ENCODE results near the gene CACNA2D2. TPM values are rescaled to one million over a fixed set of nuclear protein-coding genes. Genes with fewer than 3 reads are reported as not detected.

The CACNA2D2 gene
- 1.8 TPM for total RNA-seq

DNA sequence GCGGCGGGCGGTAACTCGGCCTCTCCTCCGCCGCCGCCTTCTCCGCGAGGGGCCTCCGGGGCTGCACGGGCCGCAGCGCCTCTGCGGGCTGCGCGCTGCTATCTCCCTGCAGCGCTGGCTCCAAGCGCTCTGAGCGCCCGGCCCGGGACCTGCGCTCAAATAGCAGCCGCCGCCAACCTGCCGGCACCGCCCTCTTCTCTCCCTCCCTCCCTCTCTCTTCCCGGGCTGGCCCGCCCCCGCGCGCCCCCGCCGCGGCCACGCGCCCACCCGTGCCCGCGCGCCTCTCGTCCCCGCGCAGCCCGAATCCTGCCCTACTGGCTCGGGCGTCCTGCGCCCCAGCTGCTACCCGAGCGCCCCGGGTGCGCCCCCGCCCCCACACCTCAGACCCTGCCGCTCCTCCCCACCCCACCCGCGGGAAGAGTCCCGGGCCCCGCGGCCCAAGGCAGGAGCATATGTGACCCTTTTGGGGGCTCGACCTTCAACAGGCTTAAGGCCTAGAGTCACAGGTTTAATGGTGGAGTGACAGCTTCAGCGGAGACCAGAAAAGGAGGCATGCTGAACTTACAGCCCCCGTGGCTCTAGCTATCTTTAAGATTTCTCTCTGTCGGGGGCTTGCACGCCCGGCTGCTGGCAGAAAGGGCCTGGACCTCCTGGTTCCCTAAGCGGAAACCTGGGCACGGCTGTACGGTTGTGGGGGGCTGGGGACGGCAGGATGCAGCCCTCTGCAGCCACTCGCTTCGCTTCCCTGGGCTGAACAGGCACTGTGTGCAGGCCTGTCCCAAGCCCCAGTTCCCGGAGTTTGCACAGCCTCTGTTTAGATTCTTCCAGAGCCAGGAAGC, at the start of gene CACNA2D2:
Gene CACNA2D2 (minus strand): TSS at position 131 of the 839 bp plus-strand sequence. CDS start 211 bp downstream, outside the sequence.
- ATAC-seq: peak; percentile 84
- intact Hi-C loops (cut with DNase I): no loop called here
- DNase-seq (ENCODE audit: low spot score): peak; percentile 74

- DNase-seq (ENCODE audit: low spot score) (no peak), ATAC-seq (no peak)
- intact Hi-C loops (cut with DNase I): no loop called here
Measured at GRCh38 chr3:50552598-50552997, 49.2 kb upstream of the CACNA2D2 start.

DNA sequence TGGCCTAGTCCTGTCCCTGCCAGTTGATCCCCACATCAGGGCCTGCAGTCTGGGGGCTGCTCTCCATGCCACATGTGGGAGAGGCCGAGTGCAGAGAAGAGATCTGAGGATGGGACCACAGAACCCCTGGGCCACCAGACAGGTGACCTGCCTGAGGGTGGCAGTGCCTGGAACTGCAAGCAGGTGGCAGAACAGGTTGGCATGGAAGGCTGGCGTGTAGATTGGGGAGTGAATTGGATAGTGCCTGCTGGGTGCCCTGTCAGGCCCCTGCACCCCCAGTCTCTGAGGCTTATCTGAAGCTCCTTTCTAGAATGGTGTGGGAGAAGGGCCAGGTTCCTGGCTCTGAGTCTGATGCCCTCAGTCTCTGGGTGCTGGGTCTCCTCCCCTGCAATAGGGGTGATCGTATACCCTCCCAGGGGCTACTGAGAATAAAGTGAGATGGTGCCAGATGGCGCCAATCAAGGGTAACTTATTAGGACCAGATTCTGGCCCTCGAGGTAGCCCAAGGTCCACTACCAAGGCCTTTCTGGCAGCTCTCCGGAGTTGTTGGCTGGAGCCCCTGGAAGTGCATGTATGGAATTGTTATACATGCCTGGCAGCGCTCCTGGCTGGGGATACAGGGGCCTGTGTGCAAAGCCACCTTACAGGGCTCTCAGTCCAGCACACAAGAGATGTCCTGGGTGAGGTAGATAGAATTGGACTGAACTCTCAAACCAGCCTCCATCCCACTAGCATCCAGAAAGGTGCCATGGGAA, 48.4 kb upstream of the CACNA2D2 start:
- DNase-seq (ENCODE audit: low spot score): no peak
- no peak for ATAC-seq

DNA sequence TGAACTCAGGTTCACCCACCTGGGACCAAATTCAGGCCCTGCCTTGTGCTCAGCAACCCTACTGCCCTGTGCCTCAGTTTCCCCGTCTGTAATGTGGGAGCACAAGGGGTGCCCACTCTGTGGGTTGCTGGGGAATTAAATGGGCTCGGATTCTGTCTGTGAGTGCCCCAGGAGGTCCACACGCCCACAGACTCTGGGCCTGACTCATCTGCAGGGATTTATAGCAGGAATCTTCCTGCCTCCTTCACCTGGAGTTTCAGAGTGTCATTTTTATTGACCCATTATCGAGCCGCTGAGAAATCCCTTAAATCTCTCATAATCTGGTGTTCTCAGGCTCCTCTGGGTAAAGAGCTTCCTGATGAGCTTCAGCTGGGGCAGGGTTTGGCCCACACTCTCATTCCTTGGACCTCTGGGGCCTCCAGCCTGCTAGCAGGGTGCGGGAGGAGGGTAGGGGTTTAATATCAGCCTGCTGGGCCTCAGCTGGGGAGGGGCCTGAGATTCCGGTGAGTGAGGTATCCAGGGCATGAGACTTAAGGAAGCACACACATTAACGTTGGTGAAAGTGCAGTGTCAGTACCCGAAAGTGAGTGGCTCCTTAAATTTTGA, 47.7 kb upstream of the CACNA2D2 start:
- DNase-seq (ENCODE audit: low spot score) (no peak), ATAC-seq (no peak)
- intact Hi-C loops (cut with DNase I): no loop called here

More for the DNA sequence above, 48.4 kb upstream of the CACNA2D2 start:
- intact Hi-C loops (cut with DNase I): no loop called here

DNA sequence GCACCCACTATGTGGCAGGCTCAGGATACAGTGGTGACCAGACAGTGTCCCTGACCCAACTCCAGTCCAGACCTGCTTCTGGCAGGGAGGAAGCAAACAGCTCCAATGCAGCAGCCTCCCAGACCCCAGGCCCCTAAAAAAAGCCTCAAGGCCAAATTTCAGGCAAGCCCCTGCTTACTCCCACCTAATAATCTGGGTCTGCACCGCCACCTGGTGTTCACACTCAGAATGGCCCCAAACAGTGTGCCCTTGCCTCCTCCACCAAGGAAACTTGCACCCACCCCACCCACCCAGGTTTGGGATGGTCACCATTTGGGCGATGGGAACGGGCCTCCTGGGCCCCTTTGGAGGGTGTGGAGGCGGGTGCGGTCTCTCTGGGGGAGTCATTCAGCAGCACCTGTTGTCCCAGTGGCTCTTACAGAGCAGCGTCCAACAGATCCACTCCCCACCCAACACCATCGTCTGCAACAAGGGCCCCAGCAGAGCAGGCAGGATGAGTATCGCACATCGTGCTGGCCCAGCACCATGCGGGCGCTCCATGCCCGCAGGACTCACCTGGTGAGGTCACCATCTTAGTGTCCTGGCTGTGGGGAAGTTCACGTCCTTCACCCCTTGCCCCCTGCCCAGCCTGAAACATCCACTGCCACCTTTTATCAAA, 46.8 kb upstream of the CACNA2D2 start:
- DNase-seq (ENCODE audit: low spot score) (peak; percentile 76), ATAC-seq (peak; percentile 44)
- intact Hi-C loops (cut with DNase I): no loop called here

GRCh38 chr3:50549226-50549625, 45.8 kb upstream of the CACNA2D2 start:
- no peak for DNase-seq (ENCODE audit: low spot score)
- no peak for ATAC-seq
- intact Hi-C loops (cut with DNase I): no loop called here

GRCh38 chr3:50545781-50546180, 42.3 kb upstream of the CACNA2D2 start:
- no peak for ATAC-seq
- intact Hi-C loops (cut with DNase I): no loop called here
- DNase-seq (ENCODE audit: low spot score): no peak

- DNase-seq (ENCODE audit: low spot score) (peak; percentile 84), ATAC-seq (peak; percentile 83)
- intact Hi-C loops (cut with DNase I): loop anchor here (5.0 kb wide), 2 partner anchors 105 to 195 kb away; partner anchors contain the start of gene ZMYND10
Measured at GRCh38 chr3:50542177-50543034, 39.0 kb upstream of the CACNA2D2 start.

DNA sequence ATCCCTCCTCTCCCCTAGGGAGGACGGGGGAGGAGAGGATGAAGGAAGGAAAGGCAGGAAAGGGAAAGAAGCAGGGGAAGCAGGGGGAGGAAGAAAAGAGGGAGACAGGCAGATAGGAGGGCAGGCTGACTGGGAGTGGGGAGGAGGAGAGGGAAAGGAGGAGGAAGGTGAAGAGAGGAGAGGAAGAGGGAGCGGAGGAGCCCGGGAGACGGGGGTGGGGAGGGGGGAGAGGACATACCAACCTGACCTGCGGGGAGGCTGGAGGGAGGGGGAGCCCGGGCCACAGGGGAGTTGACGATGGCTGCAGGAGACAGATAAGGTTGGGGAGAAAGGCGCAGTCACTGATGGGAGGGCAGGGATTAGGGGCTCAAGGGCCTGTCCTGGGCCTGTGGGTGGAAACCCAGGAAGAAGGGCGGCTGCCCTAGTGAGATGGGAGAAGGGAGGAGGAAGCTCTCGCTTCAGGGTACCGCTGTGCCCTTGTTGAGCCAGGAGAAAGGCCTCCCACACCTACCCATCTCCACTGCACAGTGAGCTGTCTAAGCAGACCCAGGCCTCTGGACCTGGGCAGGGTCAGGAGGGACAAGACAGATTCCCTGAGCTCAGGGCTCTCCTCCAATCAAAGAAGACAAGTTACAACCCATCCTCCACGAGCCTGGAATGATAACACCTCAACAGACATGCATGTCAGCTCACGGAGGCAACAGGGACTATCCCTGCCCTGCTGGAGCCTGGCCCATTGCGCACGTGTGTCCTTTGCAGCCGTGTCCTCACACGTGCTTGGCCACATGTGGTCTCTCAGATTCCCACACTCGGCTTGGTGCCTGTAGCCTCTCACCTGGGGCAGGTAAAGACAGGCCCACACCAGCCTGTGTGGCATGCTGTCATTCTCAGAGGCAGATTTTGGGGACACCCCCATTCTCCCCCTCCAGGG, 36.2 kb upstream of the CACNA2D2 start:
- no peak for ATAC-seq
- intact Hi-C loops (cut with DNase I): loop anchor here (5.0 kb wide), 2 partner anchors 102 to 192 kb away; partner anchors contain the start of gene ZMYND10
- DNase-seq (ENCODE audit: low spot score): no peak

- no peak for ATAC-seq
- intact Hi-C loops (cut with DNase I): no loop called here
- no peak for DNase-seq (ENCODE audit: low spot score)
Measured at GRCh38 chr3:50537421-50538129, 34.1 kb upstream of the CACNA2D2 start.

DNA sequence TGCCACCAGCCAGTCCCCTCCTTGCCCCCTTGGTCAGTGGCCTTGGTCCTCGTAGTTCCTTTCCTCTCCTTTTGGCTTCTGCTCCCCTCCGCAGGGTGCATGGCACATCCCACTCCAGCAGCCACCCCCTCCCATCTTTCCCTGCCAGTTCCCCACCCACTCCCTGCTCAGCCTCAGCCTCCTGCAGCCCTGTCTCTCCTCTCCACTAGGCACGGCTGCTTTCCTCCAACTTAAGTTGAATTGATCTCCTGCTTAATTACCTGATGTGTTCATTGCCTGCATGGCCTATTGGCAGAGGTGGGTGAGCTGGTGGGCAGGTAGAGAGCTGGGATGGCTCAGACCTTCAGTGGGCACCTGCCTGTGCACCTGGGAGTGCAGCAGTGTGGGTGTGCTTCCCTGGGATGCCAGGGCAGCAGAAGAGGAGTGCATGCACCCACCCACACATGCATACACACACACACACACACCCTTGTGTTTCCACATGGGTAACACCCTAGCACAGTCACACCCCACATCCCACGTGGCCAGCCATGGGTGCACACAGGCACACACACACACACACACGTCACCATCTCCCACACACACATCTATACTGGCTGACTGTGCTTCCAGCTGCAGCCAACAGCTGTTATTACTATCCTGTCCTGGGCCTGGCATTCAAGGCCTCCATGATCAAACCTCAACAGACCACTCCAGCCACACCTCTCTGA, 33.2 kb upstream of the CACNA2D2 start:
- no peak for ATAC-seq
- intact Hi-C loops (cut with DNase I): no loop called here

GRCh38 chr3:50534681-50535330, 31.4 kb upstream of the CACNA2D2 start:
- DNase-seq (ENCODE audit: low spot score) (no peak), ATAC-seq (no peak)
- intact Hi-C loops (cut with DNase I): no loop called here

More for the DNA sequence above, 33.2 kb upstream of the CACNA2D2 start:
- no peak for DNase-seq (ENCODE audit: low spot score)

DNA sequence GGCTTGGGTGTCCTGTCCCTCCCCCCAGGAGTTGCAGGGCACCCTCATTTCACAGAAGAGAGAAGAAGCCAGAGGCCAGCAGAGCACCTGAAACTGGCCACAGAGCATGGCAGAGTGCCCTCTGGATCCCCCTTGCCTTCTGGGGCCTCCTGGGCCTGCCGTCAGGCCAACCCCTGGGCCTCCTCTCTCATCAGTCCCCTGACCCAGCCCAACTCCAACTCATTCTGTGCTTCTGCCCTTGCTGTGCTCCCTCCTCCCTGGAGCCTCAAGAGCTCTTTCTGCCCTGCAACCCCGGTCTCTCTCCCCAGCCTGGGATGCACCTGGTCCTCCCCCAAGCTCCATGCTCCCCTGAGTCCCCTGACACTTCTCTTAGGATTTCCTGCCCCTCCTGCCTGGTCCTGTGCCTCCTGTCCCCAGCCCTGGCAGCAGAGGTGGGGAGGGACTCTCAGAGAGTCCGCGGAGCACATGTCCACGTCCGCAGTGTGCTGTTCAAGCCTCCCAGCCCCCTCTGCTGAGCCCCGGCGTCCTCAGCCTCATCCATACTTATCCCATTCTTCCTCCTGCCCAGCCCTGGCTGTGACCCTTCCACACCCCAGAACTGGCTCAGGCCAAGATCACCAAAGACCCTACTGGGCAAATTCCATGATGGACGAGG, 30.5 kb upstream of the CACNA2D2 start:
- no peak for DNase-seq (ENCODE audit: low spot score)
- intact Hi-C loops (cut with DNase I): no loop called here
- ATAC-seq: no peak

- no peak for DNase-seq (ENCODE audit: low spot score)
- intact Hi-C loops (cut with DNase I): no loop called here
- no peak for ATAC-seq
Measured at GRCh38 chr3:50533316-50533715, 29.9 kb upstream of the CACNA2D2 start.
